Measurements from ENCODE around the gene FAM13A. TPM values are rescaled to one million over a fixed set of nuclear protein-coding genes. Genes with fewer than 3 reads are reported as not detected.
"Not testable (repeated sequence)": the region's sequence is repeated elsewhere in the genome, so short reads cannot be mapped to it uniquely, and the experiment has no call there.

FAM13A gene
- total RNA-seq, 2 experiments from 2014 or later, result 1.4 to 1.6 TPM

GRCh38 chr4:88878642-88879041 is 178.3 kb downstream of the FAM13A start:
- Mint-ChIP-seq H3K27me3 (ENCODE audit: low read depth) (peaks cover 5% of the 10 kb centered on the region), H3K36me3 (ENCODE audit: low read depth) (peaks cover 2% of the 10 kb centered on the region), H3K4me3 (no peak overlapping the region), H3K4me1 (ENCODE audit: low read depth) (peaks cover 11% of the 10 kb centered on the region), H3K27ac (no peak overlapping the region), H3K9me3 (peaks cover 1% of the 10 kb centered on the region)
- intact Hi-C loops (cut with micrococcal nuclease), result no loop called here
- DNase-seq, result no peak
- CTCF ChIA-PET, result no interaction called here

DNA sequence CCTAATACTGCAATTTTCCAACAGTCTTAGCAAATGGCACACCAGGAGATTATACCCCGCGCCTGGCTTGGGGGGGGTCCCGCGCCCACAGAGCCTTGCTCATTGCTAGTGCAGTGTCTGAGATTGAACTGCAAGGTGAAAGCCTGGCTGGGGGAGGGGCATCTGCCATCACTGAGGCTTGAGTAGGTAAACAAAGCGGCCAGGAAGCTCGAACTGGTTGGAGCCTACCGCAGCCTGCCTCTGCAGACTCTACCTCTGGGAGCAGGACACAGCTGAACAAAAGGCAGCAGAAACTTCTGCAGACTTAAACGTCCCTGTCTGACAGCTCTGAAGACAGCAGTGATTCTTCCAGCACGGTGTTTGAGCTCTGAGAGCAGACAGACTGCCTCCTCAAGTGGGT is 186.6 kb downstream of the FAM13A start:
- peaks cover 4% of the 10 kb centered on the region for H3K36me3 Mint-ChIP-seq (ENCODE audit: low read depth)
- H3K27ac Mint-ChIP-seq, result no peak overlapping the region
- no peak overlapping the region for H3K4me3 Mint-ChIP-seq
- no peak for DNase-seq
- H3K27me3 Mint-ChIP-seq (ENCODE audit: low read depth), result no peaks in the 10 kb centered on the region
- CTCF ChIA-PET, result interaction anchor here (1.8 kb wide), 1 partner anchor 10 kb away, joined by 5 read pairs; no protein-coding TSS in a partner anchor
- intact Hi-C loops (cut with micrococcal nuclease), result no loop called here
- H3K9me3 Mint-ChIP-seq, result peaks cover 1% of the 10 kb centered on the region
- no peaks in the 10 kb centered on the region for H3K4me1 Mint-ChIP-seq (ENCODE audit: low read depth)

DNA sequence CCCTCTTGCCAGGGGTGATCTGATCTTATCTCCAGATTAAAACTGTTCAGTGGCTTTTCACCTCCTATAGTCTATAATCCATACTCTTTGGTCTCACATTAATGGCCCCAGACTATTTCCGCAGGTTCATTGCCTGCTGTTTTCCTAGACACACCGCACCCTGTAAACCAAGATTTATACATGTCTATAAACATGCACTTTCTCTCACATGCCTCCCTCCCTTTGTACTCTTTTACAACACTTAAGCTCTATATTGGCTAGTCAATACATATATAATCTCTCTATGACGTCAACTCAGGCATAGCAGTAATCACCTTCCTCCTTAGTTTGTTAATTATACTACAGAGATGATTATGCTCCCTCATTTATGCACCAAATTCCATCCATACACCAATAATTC is 188.5 kb downstream of the FAM13A start:
- Mint-ChIP-seq H3K4me1 (ENCODE audit: low read depth) (no peaks in the 10 kb centered on the region), H3K36me3 (ENCODE audit: low read depth) (peaks cover 1% of the 10 kb centered on the region), H3K9me3 (no peaks in the 10 kb centered on the region), H3K27me3 (ENCODE audit: low read depth) (no peaks in the 10 kb centered on the region), H3K4me3 (no peak overlapping the region), H3K27ac (no peak overlapping the region)
- intact Hi-C loops (cut with micrococcal nuclease), result no loop called here
- CTCF ChIA-PET, result no interaction called here
- no peak for DNase-seq

DNA sequence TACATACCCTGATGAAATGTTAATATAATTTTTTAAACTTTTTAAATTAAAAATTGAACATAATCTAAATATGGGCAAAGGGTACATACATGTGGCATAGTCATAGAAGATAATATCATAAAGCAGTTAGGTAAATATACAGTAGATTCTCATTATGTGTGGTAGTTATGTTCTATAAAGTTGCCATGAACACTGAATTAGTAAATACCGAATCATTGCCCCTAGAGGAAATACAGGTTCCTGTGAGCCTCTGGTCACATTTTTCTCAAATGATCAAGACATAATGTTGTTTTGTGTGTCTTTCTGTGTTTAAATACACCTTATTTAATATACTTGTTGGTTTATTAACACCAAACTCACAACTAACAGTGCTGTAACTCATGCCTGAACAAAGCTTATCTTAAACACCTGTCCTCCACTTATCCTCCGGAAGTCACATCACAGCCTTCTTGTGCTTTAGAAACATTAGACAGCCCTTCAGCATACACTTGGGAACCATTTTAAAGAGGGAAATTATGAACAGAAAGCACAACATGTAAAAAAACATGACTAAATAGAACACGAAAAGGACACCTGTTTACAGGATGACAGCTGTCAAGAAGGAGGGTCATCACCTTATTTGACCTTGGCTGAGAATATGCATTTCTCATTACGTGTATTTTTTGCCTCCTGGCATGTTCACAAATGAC is 190.0 kb downstream of the FAM13A start:
- Mint-ChIP-seq H3K9me3 (no peaks in the 10 kb centered on the region), H3K27me3 (ENCODE audit: low read depth) (no peaks in the 10 kb centered on the region), H3K4me3 (no peak overlapping the region), H3K4me1 (ENCODE audit: low read depth) (no peaks in the 10 kb centered on the region), H3K27ac (no peak overlapping the region), H3K36me3 (ENCODE audit: low read depth) (peaks cover 1% of the 10 kb centered on the region)
- intact Hi-C loops (cut with micrococcal nuclease), result no loop called here
- CTCF ChIA-PET, result no interaction called here
- no peak for DNase-seq

- intact Hi-C loops (cut with micrococcal nuclease), result no loop called here
- CTCF ChIA-PET, result interaction anchor here (0.6 kb wide), 1 partner anchor 1418 kb away, joined by 3 read pairs; no protein-coding TSS in a partner anchor
- no peak for DNase-seq
- Mint-ChIP-seq H3K9me3 (no peaks in the 10 kb centered on the region), H3K27me3 (ENCODE audit: low read depth) (no peaks in the 10 kb centered on the region), H3K27ac (no peak overlapping the region), H3K36me3 (ENCODE audit: low read depth) (no peaks in the 10 kb centered on the region), H3K4me1 (ENCODE audit: low read depth) (no peaks in the 10 kb centered on the region), H3K4me3 (no peak overlapping the region)
Measured at GRCh38 chr4:88865466-88865865, 191.5 kb downstream of the FAM13A start.

DNA sequence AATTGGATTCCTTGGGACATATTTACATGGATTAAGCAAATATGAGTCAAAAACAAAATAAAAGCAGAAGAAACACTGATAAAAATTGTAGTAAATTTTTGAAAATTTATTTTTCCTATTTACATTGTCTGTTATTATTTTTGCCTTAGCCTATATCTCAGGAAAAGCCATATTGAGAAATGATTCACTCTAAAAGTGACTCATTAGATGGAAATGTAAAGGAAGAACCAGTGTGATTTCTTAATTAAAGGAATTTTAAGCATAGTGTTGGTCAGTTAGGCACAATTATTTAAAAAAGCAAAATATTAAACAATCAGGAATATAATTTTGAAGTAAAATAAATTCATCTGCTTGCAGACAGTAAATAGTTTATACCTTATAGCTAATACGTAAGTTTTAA is 191.9 kb downstream of the FAM13A start:
- CTCF ChIA-PET, result no interaction called here

GRCh38 chr4:88860586-88860985 is 196.4 kb downstream of the FAM13A start:
- DNase-seq, result no peak
- H3K4me1 Mint-ChIP-seq (ENCODE audit: low read depth), result no peaks in the 10 kb centered on the region
- intact Hi-C loops (cut with micrococcal nuclease), result no loop called here
- no peak overlapping the region for H3K4me3 Mint-ChIP-seq
- H3K9me3 Mint-ChIP-seq, result no peaks in the 10 kb centered on the region
- no peaks in the 10 kb centered on the region for H3K36me3 Mint-ChIP-seq (ENCODE audit: low read depth)
- CTCF ChIA-PET, result no interaction called here
- H3K27ac Mint-ChIP-seq, result no peak overlapping the region
- no peaks in the 10 kb centered on the region for H3K27me3 Mint-ChIP-seq (ENCODE audit: low read depth)

More for the DNA sequence above, 191.9 kb downstream of the FAM13A start:
- no peak overlapping the region for H3K27ac Mint-ChIP-seq
- H3K4me1 Mint-ChIP-seq (ENCODE audit: low read depth), result no peaks in the 10 kb centered on the region
- DNase-seq, result no peak
- H3K9me3 Mint-ChIP-seq, result no peaks in the 10 kb centered on the region
- H3K4me3 Mint-ChIP-seq, result no peak overlapping the region
- H3K36me3 Mint-ChIP-seq (ENCODE audit: low read depth), result no peaks in the 10 kb centered on the region
- no peaks in the 10 kb centered on the region for H3K27me3 Mint-ChIP-seq (ENCODE audit: low read depth)
- intact Hi-C loops (cut with micrococcal nuclease), result no loop called here

DNA sequence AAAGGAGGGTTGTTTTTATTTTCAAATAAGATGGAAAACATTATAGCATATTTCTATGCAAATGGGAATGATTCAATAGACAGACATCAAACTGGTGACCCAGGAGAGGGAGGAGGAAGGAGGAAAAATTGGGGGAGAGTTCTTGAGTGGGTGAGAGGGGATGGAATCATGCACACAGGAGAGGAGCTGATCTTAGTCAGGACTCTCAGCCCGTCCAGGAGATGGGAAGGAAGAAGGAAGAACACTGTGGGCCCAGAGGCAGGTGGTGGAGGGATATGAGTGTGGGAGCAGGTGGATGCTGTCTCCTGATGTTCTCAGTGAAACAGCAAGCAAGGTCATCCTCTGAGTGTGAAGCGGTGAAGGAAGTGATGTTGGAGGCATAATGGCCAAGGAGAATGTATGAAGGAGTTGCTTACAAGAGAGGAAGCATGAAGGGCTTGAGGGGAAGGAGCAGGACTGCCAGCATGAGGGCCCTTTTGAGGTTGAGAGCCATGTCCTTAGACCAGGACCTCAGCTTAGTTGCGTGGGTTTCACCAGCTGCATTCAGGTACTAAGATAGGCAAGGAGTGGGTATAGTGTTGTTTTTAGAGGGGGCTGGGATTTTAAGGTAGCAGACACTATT is 197.7 kb downstream of the FAM13A start:
- CTCF ChIA-PET, result interaction anchor here (1.4 kb wide), 1 partner anchor 13 kb away, joined by 3 read pairs; no protein-coding TSS in a partner anchor
- no peaks in the 10 kb centered on the region for H3K9me3 Mint-ChIP-seq
- intact Hi-C loops (cut with micrococcal nuclease), result no loop called here
- H3K27ac Mint-ChIP-seq, result no peak overlapping the region
- no peaks in the 10 kb centered on the region for H3K4me1 Mint-ChIP-seq (ENCODE audit: low read depth)
- no peaks in the 10 kb centered on the region for H3K36me3 Mint-ChIP-seq (ENCODE audit: low read depth)
- no peaks in the 10 kb centered on the region for H3K27me3 Mint-ChIP-seq (ENCODE audit: low read depth)
- H3K4me3 Mint-ChIP-seq, result no peak overlapping the region
- no peak for DNase-seq

GRCh38 chr4:88858752-88859151 is 198.2 kb downstream of the FAM13A start:
- H3K27me3 Mint-ChIP-seq (ENCODE audit: low read depth), result no peaks in the 10 kb centered on the region
- no peaks in the 10 kb centered on the region for H3K36me3 Mint-ChIP-seq (ENCODE audit: low read depth)
- H3K9me3 Mint-ChIP-seq, result no peaks in the 10 kb centered on the region
- no peak overlapping the region for H3K27ac Mint-ChIP-seq
- intact Hi-C loops (cut with micrococcal nuclease), result no loop called here
- H3K4me1 Mint-ChIP-seq (ENCODE audit: low read depth), result no peaks in the 10 kb centered on the region
- DNase-seq, result no peak
- no peak overlapping the region for H3K4me3 Mint-ChIP-seq
- CTCF ChIA-PET, result interaction anchor here (1.4 kb wide), 1 partner anchor 13 kb away, joined by 3 read pairs; no protein-coding TSS in a partner anchor

- DNase-seq, result no peak
- CTCF ChIA-PET, result interaction anchor here (0.6 kb wide), 1 partner anchor 370 kb away, joined by 3 read pairs; no protein-coding TSS in a partner anchor
- Mint-ChIP-seq H3K36me3 (ENCODE audit: low read depth) (no peaks in the 10 kb centered on the region), H3K9me3 (no peaks in the 10 kb centered on the region), H3K27ac (no peak overlapping the region), H3K4me1 (ENCODE audit: low read depth) (no peaks in the 10 kb centered on the region), H3K27me3 (ENCODE audit: low read depth) (no peaks in the 10 kb centered on the region), H3K4me3 (no peak overlapping the region)
- intact Hi-C loops (cut with micrococcal nuclease), result no loop called here
Measured at GRCh38 chr4:88857588-88857987, 199.4 kb downstream of the FAM13A start.

- Mint-ChIP-seq H3K4me3 (no peak overlapping the region), H3K9me3 (no peaks in the 10 kb centered on the region), H3K36me3 (ENCODE audit: low read depth) (no peaks in the 10 kb centered on the region), H3K4me1 (ENCODE audit: low read depth) (no peaks in the 10 kb centered on the region), H3K27me3 (ENCODE audit: low read depth) (no peaks in the 10 kb centered on the region), H3K27ac (no peak overlapping the region)
- intact Hi-C loops (cut with micrococcal nuclease), result no loop called here
- no peak for DNase-seq
- CTCF ChIA-PET, result no interaction called here
Measured at GRCh38 chr4:88854481-88854880, 202.5 kb downstream of the FAM13A start.

DNA sequence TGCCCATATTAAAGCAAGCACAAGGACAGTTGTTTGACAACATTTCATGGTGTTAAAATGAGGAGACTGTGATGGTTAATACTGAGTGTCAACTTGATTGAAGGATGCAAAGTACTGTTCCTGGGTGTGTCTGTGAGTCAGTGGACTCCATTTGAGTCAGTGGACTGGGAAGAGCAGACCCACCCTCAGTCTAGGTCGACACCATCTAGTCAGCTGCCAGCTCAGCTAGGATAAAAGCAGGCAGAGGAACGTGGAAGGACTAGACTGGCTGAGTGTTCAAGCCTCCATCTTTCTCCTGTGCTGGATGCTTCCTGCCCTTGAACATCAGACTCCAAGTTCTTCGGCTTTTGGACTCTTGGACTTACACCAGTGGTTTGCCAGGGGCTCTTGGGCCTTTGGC is 203.4 kb downstream of the FAM13A start:
- H3K36me3 Mint-ChIP-seq (ENCODE audit: low read depth); H3K9me3 Mint-ChIP-seq; H3K27ac Mint-ChIP-seq; CTCF ChIA-PET; H3K4me3 Mint-ChIP-seq; intact Hi-C loops (cut with micrococcal nuclease); DNase-seq; H3K27me3 Mint-ChIP-seq (ENCODE audit: low read depth); H3K4me1 Mint-ChIP-seq (ENCODE audit: low read depth): not testable (repeated sequence)

- intact Hi-C loops (cut with micrococcal nuclease), result no loop called here
- Mint-ChIP-seq H3K36me3 (ENCODE audit: low read depth) (no peaks in the 10 kb centered on the region), H3K9me3 (no peaks in the 10 kb centered on the region), H3K27me3 (ENCODE audit: low read depth) (no peaks in the 10 kb centered on the region), H3K4me1 (ENCODE audit: low read depth) (no peaks in the 10 kb centered on the region), H3K4me3 (no peak overlapping the region), H3K27ac (no peak overlapping the region)
- CTCF ChIA-PET, result interaction anchor here (1.5 kb wide), 1 partner anchor 307 kb away, joined by 4 read pairs; no protein-coding TSS in a partner anchor
- no peak for DNase-seq
Measured at GRCh38 chr4:88846206-88846790, 210.7 kb downstream of the FAM13A start.
